GM18868 (cell line): ENCODE data around the gene CD3G.
A peak's percentile ranks its signal among the peaks of the same experiment; 100 is the strongest.
"Not testable (repeated sequence)": the region's sequence is repeated elsewhere in the genome, so short reads cannot be mapped to it uniquely, and the experiment has no call there.

Experiments used
- ATAC-seq: cut with Tn5 transposase; IDR thresholded peaks from one replicate; pipeline ENCODE4 v1.9.1; 2021; ENCODE audit warnings: mild to moderate bottlenecking, moderate library complexity; ENCODE audit not compliant: unreplicated experiment

Gene CD3G

DNA sequence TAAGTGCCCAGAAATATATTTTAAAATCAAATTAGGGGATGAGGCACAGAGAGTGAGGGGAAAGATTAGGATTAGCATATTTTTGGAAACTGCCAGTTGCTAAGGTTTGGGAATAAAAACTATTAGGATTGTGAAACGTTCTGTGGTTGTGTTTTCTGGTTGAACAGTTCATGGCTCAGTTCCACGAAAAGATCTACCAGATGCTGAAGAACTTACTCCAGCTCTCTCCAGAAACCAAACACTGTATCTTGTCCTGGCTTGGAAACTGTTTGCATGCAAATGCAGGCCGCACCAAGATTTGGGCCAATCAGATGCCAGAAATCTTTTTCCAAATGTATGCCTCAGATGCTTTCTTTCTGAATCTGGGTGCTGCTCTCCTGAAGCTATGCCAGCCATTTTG is 30.6 kb downstream of the CD3G start:
- ATAC-seq: no peak

DNA sequence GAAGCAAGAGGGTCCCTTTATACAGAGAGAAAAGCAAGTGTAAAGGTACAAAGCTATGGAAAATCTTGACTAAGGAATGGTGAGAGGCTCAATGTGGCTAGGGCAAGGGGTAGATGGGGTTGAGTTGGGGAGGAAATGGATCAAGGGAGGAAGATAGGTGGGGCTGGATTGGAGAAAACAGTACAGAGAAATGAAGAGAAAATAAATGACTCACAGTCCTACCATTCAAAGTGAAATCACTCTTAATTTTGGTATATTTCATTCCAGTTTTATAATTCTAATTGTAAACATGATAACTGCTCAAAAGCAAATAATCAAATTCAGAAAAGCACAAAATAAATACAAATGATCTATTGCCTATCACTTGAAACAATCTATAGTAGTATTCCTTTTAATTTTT is 31.8 kb downstream of the CD3G start:
- no peak for ATAC-seq

DNA sequence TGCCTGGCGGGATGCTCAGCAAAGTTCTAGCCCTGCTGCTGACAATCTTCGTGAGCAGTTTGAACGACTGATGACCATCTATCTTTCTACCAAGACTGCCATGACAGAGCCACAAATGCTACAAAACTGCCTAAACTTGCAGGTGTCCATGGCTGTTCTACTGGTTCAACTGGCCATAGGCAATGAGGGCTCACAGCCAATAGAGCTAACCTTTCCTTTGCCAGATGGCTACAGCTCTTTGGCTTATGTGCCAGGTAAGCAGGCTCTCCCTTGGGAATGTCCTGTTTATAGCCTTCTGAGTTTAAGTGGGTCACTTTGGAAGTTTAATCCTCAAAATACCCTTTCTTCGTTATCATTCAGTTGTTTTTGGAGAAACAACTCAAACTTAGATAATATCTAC is 35.4 kb downstream of the CD3G start:
- ATAC-seq: no peak

DNA sequence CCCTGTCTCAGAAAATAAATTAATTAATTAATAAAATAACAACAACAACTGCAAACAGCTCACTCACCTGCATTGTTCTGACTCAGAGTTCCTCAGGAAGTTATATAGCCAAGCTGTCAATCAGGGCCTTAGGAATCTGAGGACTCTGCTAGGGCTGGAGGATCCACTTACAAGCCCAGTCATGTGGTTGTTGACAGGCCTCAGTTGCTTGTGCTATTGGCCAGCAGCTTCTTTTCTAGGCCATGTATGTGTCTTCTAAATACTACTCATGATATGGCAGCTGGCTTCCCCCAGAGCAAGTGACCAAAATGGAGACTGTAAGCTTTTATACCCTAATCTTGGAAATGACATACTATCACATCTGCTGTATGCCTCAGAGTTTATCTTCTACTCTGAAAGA is 36.4 kb downstream of the CD3G start:
- no peak for ATAC-seq

DNA sequence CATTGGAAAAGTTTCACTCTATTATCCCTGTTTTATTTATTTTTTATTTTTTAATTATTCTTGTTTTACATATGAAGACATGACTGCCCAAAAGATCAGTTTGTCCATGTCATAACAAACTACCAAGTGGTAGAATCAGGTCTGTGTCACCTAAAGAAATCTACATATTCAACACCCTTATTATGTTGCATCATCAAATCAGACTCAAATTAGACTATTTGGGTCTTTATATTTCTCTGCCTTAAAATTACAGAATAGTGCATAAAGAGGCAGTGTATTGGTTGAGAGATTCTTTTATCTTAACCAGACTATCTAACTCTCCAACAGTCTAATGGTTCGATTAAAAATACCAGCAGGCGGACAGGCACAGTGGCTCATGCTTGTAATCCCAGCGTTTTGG is 38.8 kb downstream of the CD3G start:
- ATAC-seq: no peak

DNA sequence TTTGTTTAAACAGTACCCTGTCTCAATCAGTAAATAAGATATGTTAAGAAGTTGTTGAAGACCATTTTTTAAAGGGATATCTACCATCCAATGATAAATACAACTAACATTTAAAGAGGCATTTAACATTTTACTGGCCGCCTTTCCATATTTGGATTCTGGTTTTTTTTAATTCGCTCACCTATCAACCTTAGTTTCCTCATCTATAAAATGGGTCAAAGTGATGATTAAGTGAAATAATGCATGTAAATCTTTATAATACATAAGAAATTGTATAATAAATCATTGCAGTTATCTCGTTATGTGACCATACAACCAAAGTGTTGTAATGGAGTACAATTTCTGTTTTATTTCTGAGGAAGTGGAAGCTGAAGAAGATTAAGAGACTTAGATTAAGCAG is 39.5 kb downstream of the CD3G start:
- ATAC-seq: no peak

DNA sequence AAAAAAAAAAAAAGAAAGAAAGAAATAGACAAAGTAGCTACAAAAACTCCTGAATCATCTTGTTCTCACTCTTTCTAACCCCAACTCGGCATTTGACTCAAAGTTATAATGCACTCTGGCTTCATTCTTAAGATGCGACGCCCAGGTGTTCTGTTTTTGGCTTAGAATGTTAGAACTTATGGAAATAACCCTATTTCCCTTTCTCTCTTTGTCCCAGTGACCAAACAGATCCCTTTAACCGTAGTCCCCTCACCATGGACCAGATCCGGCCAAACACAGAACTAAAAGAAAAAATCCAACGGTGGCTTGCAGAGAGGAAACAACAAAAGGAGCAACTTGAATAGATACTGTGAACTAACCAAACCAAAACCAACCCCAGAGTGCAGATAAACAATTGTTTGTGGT is 52.0 kb downstream of the CD3G start:
- no peak for ATAC-seq

DNA sequence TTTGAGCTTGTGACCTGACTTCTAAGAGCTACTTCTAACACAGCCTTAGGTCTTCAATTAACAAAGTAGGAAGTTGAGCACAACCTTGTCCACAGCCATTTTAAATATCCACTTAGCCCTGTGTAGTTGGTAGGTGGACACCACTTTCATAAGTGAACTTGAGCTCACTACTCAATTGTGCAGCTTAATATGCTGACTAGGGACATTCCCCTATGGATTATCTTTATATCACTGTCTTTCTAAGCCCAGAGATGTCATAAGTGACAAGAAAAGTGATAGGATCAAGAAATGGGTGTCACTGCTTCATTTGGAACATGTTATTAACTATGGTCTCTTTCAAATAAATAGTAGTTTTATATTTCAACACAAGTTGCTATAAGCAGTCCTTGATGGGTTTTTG is 53.3 kb downstream of the CD3G start:
- ATAC-seq: no peak

DNA sequence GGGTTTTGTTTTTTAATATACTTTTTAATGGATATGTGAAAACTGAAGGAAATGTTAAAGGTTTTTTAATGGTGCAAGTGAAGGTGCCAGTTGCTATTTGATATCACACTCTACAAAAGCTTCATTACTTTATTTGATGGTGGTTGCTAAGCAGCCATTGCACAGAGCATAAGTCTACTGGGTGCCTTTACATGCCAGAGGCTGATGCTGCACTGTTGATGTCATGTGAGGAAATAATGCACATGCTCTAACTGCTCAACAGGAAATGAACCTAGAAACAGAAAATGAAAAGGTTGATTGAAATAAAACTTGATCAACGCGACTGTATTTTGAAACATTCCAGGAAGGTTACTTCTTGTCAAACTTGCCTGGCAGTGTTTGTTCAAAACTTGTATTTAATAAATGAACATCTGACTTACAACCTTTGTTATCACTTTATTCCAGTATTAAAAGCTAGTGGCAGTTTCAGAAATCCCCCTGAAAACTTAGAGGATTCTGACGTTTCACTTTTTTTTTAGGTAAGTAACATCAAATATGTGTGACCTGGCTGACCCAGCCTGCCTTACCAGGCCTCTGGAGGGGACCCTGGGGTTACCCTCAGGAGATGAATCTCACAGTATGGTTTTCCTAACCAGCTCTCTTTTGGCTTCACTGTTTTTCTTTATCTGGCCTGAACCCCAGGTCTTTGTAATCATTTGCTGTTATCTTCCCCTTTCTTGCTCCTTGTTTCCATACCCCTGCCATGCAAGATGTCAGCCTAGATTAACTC is 54.8 kb downstream of the CD3G start:
- peak; percentile 45 for ATAC-seq

DNA sequence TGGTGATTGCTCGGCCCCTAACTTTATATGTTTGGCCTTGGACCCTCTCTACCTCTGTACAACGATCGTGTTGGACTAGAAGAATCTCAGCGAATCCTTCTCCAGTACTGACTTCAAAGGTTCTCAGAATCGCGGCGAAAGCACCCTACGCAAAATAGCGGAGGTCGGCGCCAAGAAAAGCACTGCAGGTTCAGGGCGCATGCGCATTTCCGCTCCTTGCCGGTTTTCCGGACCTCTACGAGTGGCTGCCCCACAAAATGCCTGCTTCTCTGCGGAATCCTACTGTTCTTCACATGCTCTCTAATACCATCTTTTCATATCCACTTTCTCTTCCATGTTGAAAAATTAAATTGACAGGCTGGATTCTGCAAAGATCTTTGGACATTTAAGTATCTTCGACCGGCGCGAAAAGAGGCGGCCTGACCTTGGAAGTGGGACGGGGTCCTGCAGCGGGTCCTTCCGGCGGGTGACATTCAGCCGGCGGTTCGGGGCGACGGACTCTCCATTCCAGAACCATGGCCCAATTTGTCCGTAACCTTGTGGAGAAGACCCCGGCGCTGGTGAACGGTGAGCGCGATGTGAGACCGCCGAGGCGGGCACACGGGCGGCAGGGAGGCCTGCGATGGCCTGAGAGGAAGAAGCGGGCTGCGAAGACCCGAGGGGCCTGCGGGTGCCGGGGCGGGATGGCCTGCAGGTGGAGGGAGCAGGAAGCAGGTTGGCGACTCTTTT is 57.2 kb downstream of the CD3G start, which contains the start of gene ATP5MG:
Gene ATP5MG, plus strand, starts transcription at position 456 of the 729 bp plus-strand sequence. Its CDS starts 60 bp downstream, at position 516.
- peak; percentile 54 for ATAC-seq

DNA sequence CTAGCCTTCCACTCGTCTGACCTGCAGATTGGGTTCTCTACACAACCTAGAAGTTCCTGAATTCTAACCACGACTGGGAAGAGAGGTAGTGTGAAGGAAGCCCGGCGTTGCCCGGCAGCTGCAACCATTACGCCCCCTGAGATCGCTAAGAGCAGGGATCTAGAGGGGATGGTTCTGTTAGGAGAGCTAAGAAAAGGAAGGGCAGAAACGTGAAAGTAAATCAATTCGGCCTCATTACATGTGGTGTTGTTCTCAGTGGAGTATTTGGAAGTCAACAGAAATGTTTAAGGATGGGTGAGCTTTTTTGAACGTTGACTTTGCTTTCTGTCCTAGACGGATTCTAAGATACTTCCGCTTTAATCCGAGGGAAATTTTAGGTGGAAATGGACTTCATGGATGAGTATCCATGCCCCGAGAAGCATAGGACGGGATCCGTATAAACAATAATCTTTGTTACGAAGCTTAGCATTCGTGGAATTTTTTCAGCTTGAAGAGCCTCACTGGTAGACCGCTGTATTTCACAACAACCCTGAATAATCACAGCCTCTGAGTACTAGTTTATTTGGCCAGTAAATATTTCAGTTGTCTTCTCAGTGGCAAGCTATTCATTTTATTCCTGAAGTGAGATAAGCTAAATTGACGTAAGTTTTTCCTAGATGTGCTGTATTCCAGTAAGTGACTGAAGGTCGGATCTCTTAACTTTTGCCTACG is 57.9 kb downstream of the CD3G start:
- ATAC-seq: peak; percentile 9

DNA sequence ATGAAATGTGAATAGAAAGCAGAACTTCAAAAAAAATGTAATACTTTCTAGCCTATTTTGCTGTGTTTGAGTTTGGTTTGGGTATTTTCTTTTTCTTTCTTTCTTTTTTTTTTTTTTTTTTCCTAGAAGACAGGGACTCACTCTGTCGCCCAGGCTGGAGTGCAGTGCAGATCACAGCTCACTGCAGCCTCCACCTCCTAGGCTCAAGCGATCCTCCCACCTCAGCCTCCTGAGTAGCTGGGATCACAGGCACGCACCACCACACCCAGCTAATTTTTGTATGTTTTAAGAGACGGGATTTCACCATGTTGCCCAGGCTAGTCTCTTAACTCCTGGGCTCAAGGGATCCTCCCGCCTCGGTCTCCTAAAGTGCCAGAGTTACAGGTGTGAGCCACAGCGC is 58.5 kb downstream of the CD3G start:
- not testable (repeated sequence) for ATAC-seq
